K562 (cell line): ENCODE measurements around the gene GYS1. TPM values are rescaled to one million over a fixed set of nuclear protein-coding genes. Genes with fewer than 3 reads are reported as not detected.

Experiments
- ASH1L ChIP-seq: fragments of 450-650 bp; IDR thresholded peaks from 2 replicates; pipeline ENCODE4 v1.6.1; 2018; ENCODE audit warnings: borderline replicate concordance, mild to moderate bottlenecking, low read depth; ENCODE audit not compliant: partially characterized antibody
- CREB1 ChIP-seq, 2 experiments: sonication (generic) in 1 of 2; formaldehyde crosslinking in 1 of 2; IDR thresholded peaks; 2 replicates each; pipeline versions ENCODE4 v1.6.1 to v1.8.0; 2012 to 2022; ENCODE audit warnings: inconsistent platforms in 1 of 2, mild to moderate bottlenecking in 1 of 2, missing genetic modification reagents in 1 of 2, moderate library complexity in 1 of 2
- DDX20 ChIP-seq: fragments of 450-650 bp; IDR thresholded peaks from 2 replicates; pipeline ENCODE4 v1.6.1; 2016; ENCODE audit warnings: missing genetic modification characterization, low read depth, mild to moderate bottlenecking, missing compliant biosample characterization, moderate library complexity
- HCFC1 ChIP-seq: IDR thresholded peaks from 2 replicates; pipeline ENCODE4 v1.6.1; 2012; ENCODE audit warnings: low read depth, low read length, improper control_type of control experiment
- MECOM ChIP-seq: fragments of 250-450 bp; sonication (Bioruptor Pico); IDR thresholded peaks from 2 replicates; pipeline ENCODE4 v1.8.0; 2022; ENCODE audit warnings: inconsistent platforms
- NR2C2 ChIP-seq, 2 experiments: fragments of 200-800 bp in 1 of 2; sonication (Bioruptor generic) in 1 of 2; sonication (generic) in 1 of 2; formaldehyde crosslinking in 1 of 2; IDR thresholded peaks; 2 replicates each; pipeline versions ENCODE4 v1.6.1 to v1.8.0; 2016 to 2022; ENCODE audit warnings: mild to moderate bottlenecking in 1 of 2, missing compliant biosample characterization in 1 of 2, missing genetic modification characterization in 1 of 2, missing genetic modification reagents in 1 of 2
- POLR3G ChIP-seq: IDR thresholded peaks from 2 replicates; pipeline ENCODE4 v1.6.1; 2011; ENCODE audit not compliant: insufficient read length, insufficient replicate concordance; ENCODE audit errors: extremely low read depth
- SREBF1 ChIP-seq: fragments of 150-350 bp; IDR thresholded peaks from 2 replicates; pipeline ENCODE4 v1.6.1; 2014; ENCODE audit warnings: antibody characterized with exemption, low read depth, low read length, borderline replicate concordance
- ZBTB11 ChIP-seq, 3 experiments: fragments of 200-800 bp in 1 of 3; fragments of 250-450 bp in 1 of 3; fragments of 450-650 bp in 1 of 3; sonication (Bioruptor Pico) in 1 of 3; sonication (Bioruptor generic) in 1 of 3; formaldehyde crosslinking in 1 of 3; IDR thresholded peaks; 2 replicates each; pipeline versions ENCODE4 v1.6.1 to v1.8.0; 2016 to 2022; ENCODE audit warnings: mild to moderate bottlenecking in 2 of 3, missing genetic modification characterization in 2 of 3, missing compliant biosample characterization in 1 of 3, moderate library complexity in 1 of 3
- ZBTB12 ChIP-seq: fragments of 250-450 bp; sonication (Bioruptor Pico); IDR thresholded peaks from 2 replicates; pipeline ENCODE4 v1.4.0; 2020
- ZNF766 ChIP-seq: fragments of 200-800 bp; sonication (Bioruptor generic); conservative IDR thresholded peaks from 2 replicates; pipeline ENCODE4 v1.6.1; 2016; ENCODE audit warnings: missing genetic modification characterization, missing compliant biosample characterization
- polyA plus RNA-seq, 8 experiments: library from polyadenylated mRNA; depleted of rRNA in 4 of 8; stranded (reverse) in 5 of 8; unstranded in 3 of 8; fragments of >200 nt; fragmentation: Nextera tagmentation in 2 of 8; fragmentation: Illumina TruSeq in 1 of 8; extraction: Ambion mirVana in 2 of 8; extraction: Trizol in 1 of 8; gene quantifications; 2 replicates each; pipeline versions ENCODE4 v1.2.1 to v1.2.3, GENCODE V29; 2011 to 2014; ENCODE audit warnings: inconsistent platforms in 1 of 8, missing spikeins in 1 of 8
- total RNA-seq, 7 experiments: library from RNA; depleted of rRNA in 6 of 7; stranded (reverse); fragments of >200 nt in 6 of 7; fragmentation: Illumina TruSeq in 2 of 7; extraction: Trizol in 2 of 7; gene quantifications; 2 replicates each; pipeline versions ENCODE4 v1.2.1 to v1.2.3, GENCODE V29; 2011 to 2021; ENCODE audit warnings: low replicate concordance in 1 of 7
- TF ChIP-seq, protein P1 (sequence below): fragments of 450-650 bp; conservative IDR thresholded peaks from 2 replicates; pipeline ENCODE4 v1.6.1; 2016; ENCODE audit warnings: missing genetic modification characterization, low read depth, mild to moderate bottlenecking, control low read depth, missing compliant biosample characterization
- TF ChIP-seq, protein P2 (sequence below): fragments of 450-650 bp; formaldehyde crosslinking; IDR thresholded peaks from 2 replicates; pipeline ENCODE4 v1.4.0; 2022; ENCODE audit warnings: missing genetic modification characterization
- TF ChIP-seq, protein P3 (sequence below): fragments of 200-800 bp; sonication (Bioruptor generic); IDR thresholded peaks from 2 replicates; pipeline ENCODE4 v1.6.1; 2017; ENCODE audit warnings: missing genetic modification characterization, missing compliant biosample characterization

The GYS1 gene
- total and polyA plus RNA-seq, 9 of the 15 experiments (the other 6 are each of a cell fraction or from before 2014, with no cell fraction given): 1.9 to 31.1 (median 15.2) TPM

DNA sequence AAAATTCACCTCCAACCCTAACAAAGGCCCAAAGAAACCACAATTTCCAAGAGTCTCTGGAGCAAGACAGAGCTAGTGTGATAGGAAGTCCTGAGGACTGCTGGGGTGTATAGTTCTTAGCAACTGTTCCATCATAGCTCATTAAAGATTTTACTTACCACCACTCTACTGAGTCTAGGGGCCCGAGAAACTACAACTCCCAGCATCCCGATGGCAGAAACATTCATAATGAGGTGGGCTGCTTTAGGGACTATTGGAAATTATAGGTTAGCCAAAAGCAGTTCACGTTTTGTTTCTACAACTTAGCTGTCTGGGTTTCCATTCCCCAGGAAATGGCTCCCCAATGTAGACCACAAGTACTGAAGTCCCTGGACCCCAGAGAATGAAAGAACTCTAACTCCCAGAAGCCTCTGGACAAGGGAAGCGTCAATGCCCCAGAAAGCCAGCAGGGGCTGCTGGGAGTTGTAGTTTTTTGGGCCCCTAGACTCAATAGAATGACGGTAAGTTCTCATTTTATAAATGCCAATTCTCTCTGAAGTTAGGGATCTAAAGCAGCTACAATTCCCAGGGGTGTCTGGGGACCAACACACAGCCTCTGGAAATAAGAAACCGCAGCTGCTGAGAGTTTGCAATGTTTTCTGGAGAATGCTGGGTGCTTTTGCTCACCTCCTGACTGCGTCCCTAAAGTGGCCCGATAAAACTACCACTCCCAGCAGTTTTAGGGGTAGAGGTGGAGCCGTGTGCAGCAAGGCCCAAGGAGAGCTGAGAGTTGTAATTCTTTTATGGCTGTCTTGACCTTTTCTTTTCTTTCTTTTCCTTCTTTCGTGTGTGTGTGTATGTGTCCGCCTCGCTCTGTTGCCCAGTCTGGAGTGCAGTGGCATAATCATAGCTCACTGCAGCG lies 16.9 kb downstream of the GYS1 start (continued):
- TF ChIP-seq, protein P1, sequence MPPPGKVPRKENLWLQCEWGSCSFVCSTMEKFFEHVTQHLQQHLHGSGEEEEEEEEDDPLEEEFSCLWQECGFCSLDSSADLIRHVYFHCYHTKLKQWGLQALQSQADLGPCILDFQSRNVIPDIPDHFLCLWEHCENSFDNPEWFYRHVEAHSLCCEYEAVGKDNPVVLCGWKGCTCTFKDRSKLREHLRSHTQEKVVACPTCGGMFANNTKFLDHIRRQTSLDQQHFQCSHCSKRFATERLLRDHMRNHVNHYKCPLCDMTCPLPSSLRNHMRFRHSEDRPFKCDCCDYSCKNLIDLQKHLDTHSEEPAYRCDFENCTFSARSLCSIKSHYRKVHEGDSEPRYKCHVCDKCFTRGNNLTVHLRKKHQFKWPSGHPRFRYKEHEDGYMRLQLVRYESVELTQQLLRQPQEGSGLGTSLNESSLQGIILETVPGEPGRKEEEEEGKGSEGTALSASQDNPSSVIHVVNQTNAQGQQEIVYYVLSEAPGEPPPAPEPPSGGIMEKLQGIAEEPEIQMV (tag): no peak
- no peak for TF ChIP-seq POLR3G
- 0 out of 2 replicates have a peak, but pooled peaks have one; percentile 50 for TF ChIP-seq ZBTB12 (CRISPR knock-in tag)
- TF ChIP-seq CREB1 (IDR thresholded peaks at IDR 0.05): peak; percentile 87
- peak; percentile 69 for TF ChIP-seq CREB1 (CRISPR knock-in tag; IDR thresholded peaks at IDR 0.05)
- no peak for TF ChIP-seq NR2C2 (CRISPR knock-in tag; IDR thresholded peaks at IDR 0.05)
- TF ChIP-seq NR2C2 (tag; IDR thresholded peaks at IDR 0.05): peak; percentile 74
- no peak for TF ChIP-seq SREBF1
- 0 out of 2 replicates have a peak, but pooled peaks have one; percentile 57 for TF ChIP-seq DDX20
- TF ChIP-seq ASH1L: peak; percentile 85
- TF ChIP-seq, protein P2, sequence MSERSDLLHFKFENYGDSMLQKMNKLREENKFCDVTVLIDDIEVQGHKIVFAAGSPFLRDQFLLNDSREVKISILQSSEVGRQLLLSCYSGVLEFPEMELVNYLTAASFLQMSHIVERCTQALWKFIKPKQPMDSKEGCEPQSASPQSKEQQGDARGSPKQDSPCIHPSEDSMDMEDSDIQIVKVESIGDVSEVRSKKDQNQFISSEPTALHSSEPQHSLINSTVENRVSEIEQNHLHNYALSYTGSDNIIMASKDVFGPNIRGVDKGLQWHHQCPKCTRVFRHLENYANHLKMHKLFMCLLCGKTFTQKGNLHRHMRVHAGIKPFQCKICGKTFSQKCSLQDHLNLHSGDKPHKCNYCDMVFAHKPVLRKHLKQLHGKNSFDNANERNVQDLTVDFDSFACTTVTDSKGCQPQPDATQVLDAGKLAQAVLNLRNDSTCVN: no peak
- TF ChIP-seq ZNF766: peak; percentile 93
- TF ChIP-seq, protein P3, sequence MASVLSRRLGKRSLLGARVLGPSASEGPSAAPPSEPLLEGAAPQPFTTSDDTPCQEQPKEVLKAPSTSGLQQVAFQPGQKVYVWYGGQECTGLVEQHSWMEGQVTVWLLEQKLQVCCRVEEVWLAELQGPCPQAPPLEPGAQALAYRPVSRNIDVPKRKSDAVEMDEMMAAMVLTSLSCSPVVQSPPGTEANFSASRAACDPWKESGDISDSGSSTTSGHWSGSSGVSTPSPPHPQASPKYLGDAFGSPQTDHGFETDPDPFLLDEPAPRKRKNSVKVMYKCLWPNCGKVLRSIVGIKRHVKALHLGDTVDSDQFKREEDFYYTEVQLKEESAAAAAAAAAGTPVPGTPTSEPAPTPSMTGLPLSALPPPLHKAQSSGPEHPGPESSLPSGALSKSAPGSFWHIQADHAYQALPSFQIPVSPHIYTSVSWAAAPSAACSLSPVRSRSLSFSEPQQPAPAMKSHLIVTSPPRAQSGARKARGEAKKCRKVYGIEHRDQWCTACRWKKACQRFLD: peak; percentile 66; the same call in 1 of the 2 replicates
- peak; percentile 96 for TF ChIP-seq HCFC1
- peak in 1 of 3 experiments; percentile 40; a peak in 1 of 6 replicates for TF ChIP-seq ZBTB11 (CRISPR knock-in tag; IDR thresholded peaks at IDR 0.05)
- 0 out of 2 replicates have a peak, but pooled peaks have one; percentile 31 for TF ChIP-seq MECOM (CRISPR knock-in tag)
